Testis (tissue), 5 donors: ENCODE results near the gene SMCR8. TPM values are rescaled to one million over a fixed set of nuclear protein-coding genes. Genes with fewer than 3 reads are reported as not detected.

Experiments
- DNase-seq: peaks from one replicate; pipeline ENCODE4 v3.0.0-alpha.2; 2019
- H3K27ac ChIP-seq, 2 donors: fragments of 200-600 bp; sonication (generic); one replicate each; pipeline ENCODE4 v1.5.1; 2019
- H3K27me3 ChIP-seq: fragments of 200-600 bp; sonication (generic); one replicate; pipeline ENCODE4 v1.5.1; 2019
- H3K36me3 ChIP-seq: fragments of 200-600 bp; sonication (generic); one replicate; pipeline ENCODE4 v1.5.1; 2017; ENCODE audit warnings: low read depth; ENCODE audit errors: missing control alignments
- H3K4me1 ChIP-seq: fragments of 200-600 bp; sonication (generic); one replicate; pipeline ENCODE4 v1.5.1; 2019
- H3K4me3 ChIP-seq, 2 donors: fragments of 200-600 bp; sonication (generic); one replicate each; pipeline ENCODE4 v1.5.1; 2017 to 2019
- H3K9me3 ChIP-seq: fragments of 200-600 bp; sonication (generic); one replicate; pipeline ENCODE4 v1.5.1; 2017
- POLR2A ChIP-seq: fragments of 450-650 bp; IDR thresholded peaks from one replicate; pipeline ENCODE4 v1.6.1; 2017; ENCODE audit warnings: antibody characterized with exemption, mild to moderate bottlenecking, moderate library complexity
- WGBS, 2 donors: methylation state at CpG; one replicate each; pipeline ENCODE4 v1.1.5; 2018; 5-methylcytosine and 5-hydroxymethylcytosine counted together
- intact Hi-C: fragments of 100-400 bp; cut with DNase I; formaldehyde crosslinking; loops from one replicate; pipeline ENCODE4 v1.15.1; 2023; ENCODE audit warnings: low total_unique reads
- long read RNA-seq, 2 donors: transcript quantifications; one replicate each; lab custom pipeline, GENCODE V29; 2026
- polyA plus RNA-seq: library from polyadenylated mRNA; stranded (reverse); fragments of 350-450 nt; fragmentation: Illumina TruSeq; extraction: RNeasy Lipid Tissue Mini Kit (QIAGEN cat#74804); gene quantifications from one replicate; pipeline ENCODE4 v1.2.3, GENCODE V29; 2014; ENCODE audit warnings: low read depth, low replicate concordance; ENCODE audit not compliant: insufficient read depth
- total RNA-seq, 2 donors: library from RNA; depleted of rRNA; stranded (reverse); fragments of >200 nt; gene quantifications; one replicate each; pipeline ENCODE4 v1.2.3, GENCODE V29; 2016
- TF ChIP-seq, protein P1 (sequence below), 3 experiments: fragments of 450-650 bp in 2 of 3; fragments of 200-600 bp in 1 of 3; sonication (generic) in 1 of 3; IDR thresholded peaks; one replicate each; pipeline ENCODE4 v1.5.1; 2016 to 2019; ENCODE audit warnings: antibody characterized with exemption in 3 of 3, mild to moderate bottlenecking in 2 of 3, moderate library complexity in 1 of 3

Gene SMCR8, protein sequence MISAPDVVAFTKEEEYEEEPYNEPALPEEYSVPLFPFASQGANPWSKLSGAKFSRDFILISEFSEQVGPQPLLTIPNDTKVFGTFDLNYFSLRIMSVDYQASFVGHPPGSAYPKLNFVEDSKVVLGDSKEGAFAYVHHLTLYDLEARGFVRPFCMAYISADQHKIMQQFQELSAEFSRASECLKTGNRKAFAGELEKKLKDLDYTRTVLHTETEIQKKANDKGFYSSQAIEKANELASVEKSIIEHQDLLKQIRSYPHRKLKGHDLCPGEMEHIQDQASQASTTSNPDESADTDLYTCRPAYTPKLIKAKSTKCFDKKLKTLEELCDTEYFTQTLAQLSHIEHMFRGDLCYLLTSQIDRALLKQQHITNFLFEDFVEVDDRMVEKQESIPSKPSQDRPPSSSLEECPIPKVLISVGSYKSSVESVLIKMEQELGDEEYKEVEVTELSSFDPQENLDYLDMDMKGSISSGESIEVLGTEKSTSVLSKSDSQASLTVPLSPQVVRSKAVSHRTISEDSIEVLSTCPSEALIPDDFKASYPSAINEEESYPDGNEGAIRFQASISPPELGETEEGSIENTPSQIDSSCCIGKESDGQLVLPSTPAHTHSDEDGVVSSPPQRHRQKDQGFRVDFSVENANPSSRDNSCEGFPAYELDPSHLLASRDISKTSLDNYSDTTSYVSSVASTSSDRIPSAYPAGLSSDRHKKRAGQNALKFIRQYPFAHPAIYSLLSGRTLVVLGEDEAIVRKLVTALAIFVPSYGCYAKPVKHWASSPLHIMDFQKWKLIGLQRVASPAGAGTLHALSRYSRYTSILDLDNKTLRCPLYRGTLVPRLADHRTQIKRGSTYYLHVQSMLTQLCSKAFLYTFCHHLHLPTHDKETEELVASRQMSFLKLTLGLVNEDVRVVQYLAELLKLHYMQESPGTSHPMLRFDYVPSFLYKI
- 10 to 100 TPM; 25.0 to 27.7 TPM for total RNA-seq
- polyA plus RNA-seq = 20.3 TPM
- long read RNA-seq, donor 1, full-length matches to known transcripts = 4 of 19 reads
- long read RNA-seq, donor 1, partial matches to known transcripts = 0 of 19 reads
- long read RNA-seq, donor 1, other reads (novel, unspliced or antisense) = 15 of 19 reads
- long read RNA-seq, donor 2, partial matches to known transcripts = 20 of 20 reads
- long read RNA-seq, donor 2, other reads (novel, unspliced or antisense) = 0 of 20 reads

DNA sequence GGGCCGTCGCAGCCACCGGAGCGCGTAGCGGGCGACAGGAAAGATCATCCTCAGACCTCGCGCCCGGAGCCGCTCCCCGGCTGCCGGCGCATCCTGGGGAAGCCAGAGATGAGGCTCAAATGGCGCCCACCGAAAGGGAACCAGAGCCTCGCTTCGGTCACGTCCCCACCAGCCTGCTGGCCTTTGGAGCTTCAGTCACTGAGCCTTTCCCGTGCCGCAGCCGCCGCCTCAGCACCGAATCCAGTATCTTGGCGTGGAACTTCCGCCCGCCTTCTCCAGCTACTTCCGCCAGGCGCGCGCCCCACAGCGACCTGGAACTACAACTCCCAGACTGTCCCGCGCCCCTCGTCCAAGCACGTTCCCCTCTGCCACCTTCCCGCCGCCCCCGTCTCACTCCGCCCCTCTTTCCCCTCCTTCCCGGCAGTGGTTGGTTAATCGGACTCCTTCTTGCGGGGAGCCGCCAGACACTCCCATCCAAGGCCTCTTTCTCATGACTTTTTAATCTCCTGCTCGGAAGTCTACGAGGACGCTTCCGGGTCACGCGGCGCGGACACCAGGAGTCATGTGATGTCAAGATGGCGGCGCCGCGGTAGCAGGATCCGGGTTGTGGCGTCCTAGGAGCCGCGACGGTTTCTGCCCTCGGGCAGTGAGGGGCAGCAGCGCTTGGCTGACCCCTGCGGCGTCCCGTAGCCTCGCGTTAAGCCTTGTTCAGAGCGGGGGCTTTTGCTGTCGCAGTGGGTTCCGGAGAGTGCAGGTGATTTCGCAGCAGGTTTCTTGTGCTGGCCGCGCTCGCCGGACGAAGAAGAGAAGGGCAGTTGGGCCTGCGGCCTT is at the start of gene SMCR8, which contains the start of gene TOP3A:
TSS of gene SMCR8 (plus strand) at position 563 of the 831 bp plus-strand sequence. CDS start 497 bp downstream, outside the sequence.
TSS of gene TOP3A (minus strand) at position 264 of the 831 bp plus-strand sequence. CDS start at position 48, 216 bp downstream.
- WGBS, 2 donors = 0% methylated on average over 33 to 77 of the region's 78 CpGs
- H3K9me3 ChIP-seq = no peaks in the 10 kb centered on the region
- intact Hi-C loops = no loop called here
- peak; percentile 99 for DNase-seq
- no peaks in the 10 kb centered on the region for H3K27me3 ChIP-seq
- H3K27ac ChIP-seq = peak within 1 kb of the TSS; percentile 85 to 86
- H3K36me3 ChIP-seq = no peaks in the 10 kb centered on the region
- TF ChIP-seq POLR2A = no peak
- peaks cover 52% of the 10 kb centered on the region for H3K4me1 ChIP-seq
- peak within 1 kb of the TSS; percentile 73 to 92 for H3K4me3 ChIP-seq

DNA sequence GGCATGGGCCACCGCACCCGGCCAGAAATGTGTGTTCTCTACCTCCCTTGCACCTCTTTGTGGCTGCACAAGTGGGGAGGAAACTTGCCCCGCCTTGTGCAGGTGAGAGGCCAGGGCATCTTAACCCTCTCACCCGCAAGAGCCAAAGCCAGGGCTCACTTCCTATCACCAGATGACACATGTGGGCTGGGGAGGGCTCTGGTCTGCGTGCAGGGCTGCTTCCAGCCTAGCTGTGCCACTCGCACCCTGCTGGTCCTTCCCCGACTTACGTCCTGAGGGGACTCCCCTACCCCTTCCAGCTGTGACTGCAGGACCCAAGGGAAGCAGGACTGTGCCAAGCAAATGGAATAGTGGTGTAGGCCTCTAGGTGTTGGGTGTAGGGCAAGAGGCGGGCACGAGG is 47.7 kb upstream of the SMCR8 start:
- Histone ChIP-seq H3K4me1 (no peaks in the 10 kb centered on the region), H3K36me3 (no peaks in the 10 kb centered on the region), H3K9me3 (no peaks in the 10 kb centered on the region), H3K4me3 (no peak overlapping the region), H3K27me3 (no peaks in the 10 kb centered on the region), H3K27ac (no peak overlapping the region)
- intact Hi-C loops = loop anchor here (10.0 kb wide), 1 partner anchor 57 kb away; no protein-coding TSS in a partner anchor
- TF ChIP-seq POLR2A = no peak
- TF ChIP-seq, protein P1, sequence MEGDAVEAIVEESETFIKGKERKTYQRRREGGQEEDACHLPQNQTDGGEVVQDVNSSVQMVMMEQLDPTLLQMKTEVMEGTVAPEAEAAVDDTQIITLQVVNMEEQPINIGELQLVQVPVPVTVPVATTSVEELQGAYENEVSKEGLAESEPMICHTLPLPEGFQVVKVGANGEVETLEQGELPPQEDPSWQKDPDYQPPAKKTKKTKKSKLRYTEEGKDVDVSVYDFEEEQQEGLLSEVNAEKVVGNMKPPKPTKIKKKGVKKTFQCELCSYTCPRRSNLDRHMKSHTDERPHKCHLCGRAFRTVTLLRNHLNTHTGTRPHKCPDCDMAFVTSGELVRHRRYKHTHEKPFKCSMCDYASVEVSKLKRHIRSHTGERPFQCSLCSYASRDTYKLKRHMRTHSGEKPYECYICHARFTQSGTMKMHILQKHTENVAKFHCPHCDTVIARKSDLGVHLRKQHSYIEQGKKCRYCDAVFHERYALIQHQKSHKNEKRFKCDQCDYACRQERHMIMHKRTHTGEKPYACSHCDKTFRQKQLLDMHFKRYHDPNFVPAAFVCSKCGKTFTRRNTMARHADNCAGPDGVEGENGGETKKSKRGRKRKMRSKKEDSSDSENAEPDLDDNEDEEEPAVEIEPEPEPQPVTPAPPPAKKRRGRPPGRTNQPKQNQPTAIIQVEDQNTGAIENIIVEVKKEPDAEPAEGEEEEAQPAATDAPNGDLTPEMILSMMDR (IDR thresholded peaks at IDR 0.05) = no peak
- no peak for DNase-seq
- 78 to 86% methylated on average over 5 to 10 of the region's 10 CpGs for WGBS, 2 donors

DNA sequence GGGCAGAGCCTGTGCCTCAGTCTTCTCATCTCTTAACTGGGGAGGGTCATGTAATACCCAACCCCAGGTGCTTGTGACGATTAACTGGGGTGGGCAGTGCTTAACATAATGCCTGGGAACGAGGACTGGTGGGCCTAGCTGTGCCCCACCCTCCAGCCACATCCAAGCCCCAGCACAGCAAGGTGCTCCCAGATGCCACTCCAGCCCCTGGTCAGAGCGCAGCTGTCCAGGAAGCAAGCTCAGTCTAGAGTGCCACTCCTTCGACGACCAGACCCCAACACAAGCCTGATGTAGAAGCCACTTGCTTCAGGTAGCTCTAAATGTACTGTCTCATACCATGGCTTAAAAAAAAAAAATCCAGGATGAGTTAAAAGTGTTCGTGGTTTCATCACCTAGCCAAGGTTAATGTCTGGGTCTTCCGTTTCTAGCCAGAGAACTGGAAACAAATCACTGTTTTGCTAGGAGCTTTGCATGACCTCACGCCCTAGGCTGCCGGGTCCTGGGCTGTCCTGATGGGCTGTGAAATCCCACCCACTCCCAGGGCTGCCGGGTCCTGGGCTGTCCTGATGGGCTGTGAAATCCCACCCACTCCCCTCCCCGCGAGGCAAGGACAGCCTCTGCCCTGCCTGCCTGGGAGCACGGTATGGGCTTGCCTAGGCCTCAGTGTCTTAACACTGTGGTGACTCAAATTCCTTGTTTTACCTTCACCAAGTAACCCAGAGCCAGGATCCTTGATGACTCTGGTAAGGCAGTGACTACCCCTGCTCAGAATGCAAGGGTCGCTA is 47.0 kb upstream of the SMCR8 start:
- no peaks in the 10 kb centered on the region for H3K36me3 ChIP-seq
- 63 to 69% methylated on average over 12 of the region's 14 CpGs for WGBS, 2 donors

More for the DNA sequence above, 47.0 kb upstream of the SMCR8 start:
- Histone ChIP-seq H3K4me1 (no peaks in the 10 kb centered on the region), H3K9me3 (no peaks in the 10 kb centered on the region), H3K4me3 (no peak overlapping the region), H3K27ac (no peak overlapping the region), H3K27me3 (no peaks in the 10 kb centered on the region)
- DNase-seq = no peak
- intact Hi-C loops = loop anchor here (10.0 kb wide), 1 partner anchor 57 kb away; no protein-coding TSS in a partner anchor
- TF ChIP-seq, protein P1 (IDR thresholded peaks at IDR 0.05) = no peak
- no peak for TF ChIP-seq POLR2A
